SK-N-MC (cell line): ENCODE measurements around the gene CMSS1.

ENCODE experiments used
- DNase-seq: peaks from one replicate; pipeline ENCODE4 v3.0.0-alpha.2; 2011; ENCODE audit warnings: low read depth, low spot score
- H3K27ac ChIP-seq: fragments of 200-600 bp; sonication (generic); 2 replicates; pipeline ENCODE4 v1.5.1; 2016; ENCODE audit warnings: mixed run types
- H3K36me3 ChIP-seq: fragments of 200-600 bp; sonication (generic); 2 replicates; pipeline ENCODE4 v1.6.1; 2017; ENCODE audit warnings: antibody characterized with exemption, low read length, mixed read lengths; ENCODE audit not compliant: insufficient read depth
- H3K4me3 ChIP-seq: fragments of 200-600 bp; sonication (generic); 2 replicates; pipeline ENCODE4 v1.5.1; 2016
- H3K9ac ChIP-seq: fragments of 200-600 bp; sonication (generic); 2 replicates; pipeline ENCODE4 v1.8.0; 2017; ENCODE audit warnings: mixed run types, mixed read lengths; ENCODE audit not compliant: insufficient read length
- H3K9me3 ChIP-seq: fragments of 200-600 bp; sonication (generic); 2 replicates; pipeline ENCODE4 v1.6.1; 2017; ENCODE audit warnings: low read depth, mild to moderate bottlenecking, antibody characterized with exemption, low read length, moderate library complexity, mixed read lengths
- EZH2 ChIP-seq: fragments of 200-600 bp; sonication (generic); IDR thresholded peaks from one replicate; pipeline ENCODE4 v1.6.1; 2017; ENCODE audit warnings: antibody characterized with exemption
- FOXP2 ChIP-seq: optimal IDR thresholded peaks from 2 replicates; pipeline ENCODE3; 2011; ENCODE audit warnings: mild to moderate bottlenecking, moderate library complexity; ENCODE audit not compliant: insufficient read depth; ENCODE audit errors: extremely low read length, control extremely low read depth
- POLR2AphosphoS5 ChIP-seq: IDR thresholded peaks from 2 replicates; pipeline ENCODE4 v1.6.1; 2012; ENCODE audit warnings: mild to moderate bottlenecking, low read depth, low read length, borderline replicate concordance

CMSS1 gene

GRCh38 chr3:100010087-100010417 is 192.4 kb downstream of the CMSS1 start:
- no peak for DNase-seq
- Histone ChIP-seq H3K9ac (no peak overlapping the region), H3K27ac (no peak overlapping the region), H3K4me3 (no peak overlapping the region), H3K36me3 (no peaks in the 10 kb centered on the region), H3K9me3 (no peaks in the 10 kb centered on the region; the same call in 1 of the 2 replicates)
- TF ChIP-seq POLR2AphosphoS5 (no peak), EZH2 (no peak), FOXP2 (no peak)

- Histone ChIP-seq H3K9ac (no peak overlapping the region), H3K9me3 (no peaks in the 10 kb centered on the region; the same call in 1 of the 2 replicates), H3K4me3 (no peak overlapping the region), H3K27ac (no peak overlapping the region), H3K36me3 (no peaks in the 10 kb centered on the region)
- no peak for DNase-seq
- no peak for TF ChIP-seq POLR2AphosphoS5
- TF ChIP-seq FOXP2: no peak
- no peak for TF ChIP-seq EZH2
Observed at GRCh38 chr3:100018806-100019205, 201.1 kb downstream of the CMSS1 start.

GRCh38 chr3:100019719-100020118 is 202.1 kb downstream of the CMSS1 start:
- H3K4me3 ChIP-seq: no peak overlapping the region
- H3K36me3 ChIP-seq: no peaks in the 10 kb centered on the region
- no peak for TF ChIP-seq EZH2
- TF ChIP-seq POLR2AphosphoS5: no peak
- no peak for TF ChIP-seq FOXP2
- DNase-seq: no peak
- H3K27ac ChIP-seq: no peak overlapping the region
- H3K9ac ChIP-seq: no peak overlapping the region
- no peaks in the 10 kb centered on the region; the same call in 1 of the 2 replicates for H3K9me3 ChIP-seq

- TF ChIP-seq EZH2 (no peak), POLR2AphosphoS5 (no peak), FOXP2 (no peak)
- H3K4me3 ChIP-seq: no peak overlapping the region
- H3K27ac ChIP-seq: no peak overlapping the region
- H3K9me3 ChIP-seq: no peaks in the 10 kb centered on the region
- H3K9ac ChIP-seq: no peak overlapping the region
- DNase-seq: no peak
- no peaks in the 10 kb centered on the region for H3K36me3 ChIP-seq
Observed at GRCh38 chr3:100020876-100021644, 203.4 kb downstream of the CMSS1 start.

GRCh38 chr3:100022506-100022905 is 204.8 kb downstream of the CMSS1 start:
- TF ChIP-seq POLR2AphosphoS5 (no peak), FOXP2 (no peak), EZH2 (no peak)
- Histone ChIP-seq H3K36me3 (no peaks in the 10 kb centered on the region), H3K27ac (no peak overlapping the region), H3K9ac (no peak overlapping the region), H3K9me3 (no peaks in the 10 kb centered on the region), H3K4me3 (no peak overlapping the region)
- DNase-seq: no peak

GRCh38 chr3:100023150-100023549 is 205.5 kb downstream of the CMSS1 start:
- DNase-seq: no peak

GRCh38 chr3:100023595-100023994 is 205.9 kb downstream of the CMSS1 start:
- Histone ChIP-seq H3K4me3 (no peak overlapping the region), H3K36me3 (no peaks in the 10 kb centered on the region), H3K9me3 (no peaks in the 10 kb centered on the region), H3K9ac (no peak overlapping the region), H3K27ac (no peak overlapping the region)
- TF ChIP-seq FOXP2 (no peak), EZH2 (no peak), POLR2AphosphoS5 (no peak)
- DNase-seq: no peak

More at GRCh38 chr3:100023150-100023549, 205.5 kb downstream of the CMSS1 start:
- Histone ChIP-seq H3K27ac (no peak overlapping the region), H3K9me3 (no peaks in the 10 kb centered on the region), H3K4me3 (no peak overlapping the region), H3K9ac (no peak overlapping the region), H3K36me3 (no peaks in the 10 kb centered on the region)
- TF ChIP-seq EZH2: no peak
- no peak for TF ChIP-seq POLR2AphosphoS5

GRCh38 chr3:100024520-100025303 is 207.1 kb downstream of the CMSS1 start:
- no peak for DNase-seq
- Histone ChIP-seq H3K36me3 (no peaks in the 10 kb centered on the region), H3K4me3 (no peak overlapping the region), H3K9ac (no peak overlapping the region), H3K9me3 (no peaks in the 10 kb centered on the region), H3K27ac (no peak overlapping the region)
- no peak for TF ChIP-seq FOXP2
